Fibroblast of lung (primary cell): ENCODE measurements around the gene ST6GALNAC3. TPM values are rescaled to one million over a fixed set of nuclear protein-coding genes. Genes with fewer than 3 reads are reported as not detected.

Source experiments
- DNase-seq, 2 donors: peaks; one replicate each; pipeline versions ENCODE4 v3.0.0 to v3.0.0-alpha.2; 2010; ENCODE audit warnings: low read depth in 2 of 2
- H2AFZ ChIP-seq: 2 replicates; pipeline ENCODE4 v1.5.1; 2012; ENCODE audit warnings: low read length, control low read depth, inconsistent platforms
- H3K27ac ChIP-seq: 2 replicates; pipeline ENCODE4 v1.5.1; 2011; ENCODE audit warnings: low read length, control low read depth; ENCODE audit not compliant: insufficient read depth
- H3K27me3 ChIP-seq: 2 replicates; pipeline ENCODE4 v1.5.1; 2011; ENCODE audit warnings: mild to moderate bottlenecking, low read length; ENCODE audit not compliant: control insufficient read depth, insufficient read depth
- H3K36me3 ChIP-seq: 2 replicates; pipeline ENCODE4 v1.5.1; 2011; ENCODE audit warnings: low read length; ENCODE audit not compliant: control insufficient read depth, insufficient read depth
- H3K4me1 ChIP-seq: 2 replicates; pipeline ENCODE4 v1.5.1; 2011; ENCODE audit warnings: low read length; ENCODE audit not compliant: control insufficient read depth, insufficient read depth; ENCODE audit errors: extremely low read depth
- H3K4me2 ChIP-seq: 2 replicates; pipeline ENCODE4 v1.5.1; 2011; ENCODE audit warnings: low read length, control low read depth; ENCODE audit not compliant: insufficient read depth; ENCODE audit errors: extremely low read depth
- H3K4me3 ChIP-seq, 4 experiments: fragments of 200-600 bp in 1 of 4; sonication (generic) in 1 of 4; replicated peaks in 1 of 4; 2 replicates each; pipeline ENCODE4 v1.5.1; 2011 to 2016; ENCODE audit warnings: low read length in 4 of 4, low read depth in 3 of 4, mild to moderate bottlenecking in 3 of 4, control low read depth in 2 of 4, inconsistent platforms in 1 of 4, mixed read lengths in 1 of 4; ENCODE audit not compliant: insufficient read depth in 1 of 4; ENCODE audit errors: control extremely low read depth in 1 of 4
- H3K79me2 ChIP-seq: 2 replicates; pipeline ENCODE4 v1.5.1; 2012; ENCODE audit warnings: mild to moderate bottlenecking, low read length, inconsistent platforms; ENCODE audit not compliant: control insufficient read depth, insufficient read depth
- H3K9ac ChIP-seq: 2 replicates; pipeline ENCODE4 v1.5.1; 2011; ENCODE audit warnings: mild to moderate bottlenecking, low read length, control low read depth; ENCODE audit not compliant: insufficient read depth
- H3K9me3 ChIP-seq: 2 replicates; pipeline ENCODE4 v1.5.1; 2012; ENCODE audit warnings: low read depth, low read length; ENCODE audit not compliant: control insufficient read depth, insufficient read depth
- H4K20me1 ChIP-seq: 2 replicates; pipeline ENCODE4 v1.5.1; 2011; ENCODE audit warnings: low read length; ENCODE audit not compliant: control insufficient read depth, insufficient read depth; ENCODE audit errors: extremely low read depth
- EZH2 ChIP-seq: IDR thresholded peaks from 2 replicates; pipeline ENCODE4 v1.5.1; 2012; ENCODE audit warnings: low read length, control low read depth, mild to moderate bottlenecking; ENCODE audit errors: missing control alignments
- polyA plus RNA-seq, 2 donors: library from polyadenylated mRNA; depleted of rRNA in 1 of 2; stranded (reverse) in 1 of 2; unstranded in 1 of 2; fragments of >200 nt; gene quantifications; 2 replicates each; pipeline ENCODE4 v1.2.1, GENCODE V29; 2011 to 2012; ENCODE audit warnings: missing spikeins in 1 of 2
- total RNA-seq: library from RNA; depleted of rRNA; stranded (reverse); fragments of >200 nt; gene quantifications from 2 replicates; pipeline ENCODE4 v1.2.1, GENCODE V29; 2014
- TF ChIP-seq, protein P1 (sequence below), 2 donors: IDR thresholded peaks in 1 of 2; conservative IDR thresholded peaks in 1 of 2; 1 replicate in 1 of 2; 2 replicates in 1 of 2; pipeline ENCODE4 v1.5.1; 2011 to 2012; ENCODE audit warnings: low read length in 2 of 2, control low read depth in 1 of 2, inconsistent platforms in 1 of 2, low read depth in 1 of 2, mild to moderate bottlenecking in 1 of 2

The ST6GALNAC3 gene
- total and polyA plus RNA-seq, 2 donors (not counting 1 experiment from before 2014, with no cell fraction given) = 0.34 to 0.66 TPM

DNA sequence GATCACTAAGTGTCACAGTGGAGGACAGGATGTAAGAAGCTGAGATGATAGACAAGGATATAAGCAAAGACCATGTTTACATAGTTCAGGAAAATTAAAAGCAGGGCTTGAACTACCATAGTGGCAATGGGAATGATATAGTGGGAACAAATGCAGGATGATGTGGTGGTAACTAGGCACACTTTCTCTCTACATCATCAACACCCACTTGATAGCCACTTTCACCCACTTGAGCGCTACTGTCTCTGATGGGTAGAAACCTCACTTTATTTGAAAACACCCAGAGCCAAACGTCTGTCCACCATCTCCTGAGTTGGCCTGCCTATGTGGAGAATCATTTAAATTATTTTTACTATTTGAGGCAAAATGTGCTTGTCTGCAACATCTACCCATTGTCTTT, 487.7 kb downstream of the ST6GALNAC3 start:
- Histone ChIP-seq H3K4me1 (no peaks in the 10 kb centered on the region), H3K27ac (no peak overlapping the region), H3K27me3 (no peaks in the 10 kb centered on the region), H3K4me3 (no peak overlapping the region), H3K36me3 (no peaks in the 10 kb centered on the region), H3K4me2 (no peak overlapping the region), H3K9me3 (no peaks in the 10 kb centered on the region), H2AFZ (no peak overlapping the region), H4K20me1 (no peaks in the 10 kb centered on the region), H3K79me2 (no peaks in the 10 kb centered on the region), H3K9ac (no peak overlapping the region)
- TF ChIP-seq, protein P1, sequence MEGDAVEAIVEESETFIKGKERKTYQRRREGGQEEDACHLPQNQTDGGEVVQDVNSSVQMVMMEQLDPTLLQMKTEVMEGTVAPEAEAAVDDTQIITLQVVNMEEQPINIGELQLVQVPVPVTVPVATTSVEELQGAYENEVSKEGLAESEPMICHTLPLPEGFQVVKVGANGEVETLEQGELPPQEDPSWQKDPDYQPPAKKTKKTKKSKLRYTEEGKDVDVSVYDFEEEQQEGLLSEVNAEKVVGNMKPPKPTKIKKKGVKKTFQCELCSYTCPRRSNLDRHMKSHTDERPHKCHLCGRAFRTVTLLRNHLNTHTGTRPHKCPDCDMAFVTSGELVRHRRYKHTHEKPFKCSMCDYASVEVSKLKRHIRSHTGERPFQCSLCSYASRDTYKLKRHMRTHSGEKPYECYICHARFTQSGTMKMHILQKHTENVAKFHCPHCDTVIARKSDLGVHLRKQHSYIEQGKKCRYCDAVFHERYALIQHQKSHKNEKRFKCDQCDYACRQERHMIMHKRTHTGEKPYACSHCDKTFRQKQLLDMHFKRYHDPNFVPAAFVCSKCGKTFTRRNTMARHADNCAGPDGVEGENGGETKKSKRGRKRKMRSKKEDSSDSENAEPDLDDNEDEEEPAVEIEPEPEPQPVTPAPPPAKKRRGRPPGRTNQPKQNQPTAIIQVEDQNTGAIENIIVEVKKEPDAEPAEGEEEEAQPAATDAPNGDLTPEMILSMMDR (conservative IDR thresholded peaks at IDR 0.05 in 1 of 2, IDR thresholded peaks at IDR 0.05 in 1 of 2; ENCODE audit: low read depth in 1 of 2, low read length in 2 of 2) = no peak
- TF ChIP-seq EZH2 = no peak
- no peak for DNase-seq

DNA sequence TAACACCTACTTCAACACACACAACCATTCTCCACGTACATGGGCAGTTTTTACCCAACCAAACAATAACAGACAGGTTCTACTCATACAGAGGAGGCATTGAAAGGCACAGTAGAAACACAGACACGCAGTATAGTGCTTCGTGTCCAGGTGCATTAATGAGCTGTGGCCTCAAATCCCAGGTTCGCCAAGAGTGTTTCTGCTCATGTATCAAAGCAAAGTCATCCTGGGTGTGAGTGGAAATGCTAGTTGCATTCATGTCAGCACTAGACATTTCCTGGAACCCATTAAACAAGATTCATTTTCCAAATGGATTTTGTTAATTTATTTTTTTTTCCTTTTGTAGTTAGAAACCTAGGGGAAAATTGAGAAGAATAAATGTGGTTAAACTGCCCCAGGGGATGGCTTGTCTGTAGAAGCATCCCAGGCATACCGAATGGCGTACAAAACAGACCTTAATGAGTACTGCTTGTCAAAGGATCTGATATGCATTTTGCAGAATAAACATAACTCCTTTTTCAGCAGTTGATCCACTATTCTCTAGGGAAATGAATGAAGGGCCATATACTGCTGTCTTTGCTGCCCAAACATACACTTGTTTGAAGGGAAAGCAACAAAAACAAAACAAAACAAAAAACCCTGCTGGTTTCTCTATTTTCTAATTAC, 494.2 kb downstream of the ST6GALNAC3 start:
- Histone ChIP-seq H3K27ac (no peak overlapping the region), H3K9ac (no peak overlapping the region), H3K4me2 (no peak overlapping the region), H2AFZ (no peak overlapping the region), H3K4me1 (no peaks in the 10 kb centered on the region), H4K20me1 (no peaks in the 10 kb centered on the region), H3K79me2 (no peaks in the 10 kb centered on the region), H3K9me3 (no peaks in the 10 kb centered on the region), H3K27me3 (no peaks in the 10 kb centered on the region), H3K36me3 (no peaks in the 10 kb centered on the region), H3K4me3 (no peak overlapping the region)
- TF ChIP-seq EZH2 = no peak
- TF ChIP-seq, protein P1 (conservative IDR thresholded peaks at IDR 0.05 in 1 of 2, IDR thresholded peaks at IDR 0.05 in 1 of 2; ENCODE audit: low read depth in 1 of 2, low read length in 2 of 2) = no peak
- no peak for DNase-seq

DNA sequence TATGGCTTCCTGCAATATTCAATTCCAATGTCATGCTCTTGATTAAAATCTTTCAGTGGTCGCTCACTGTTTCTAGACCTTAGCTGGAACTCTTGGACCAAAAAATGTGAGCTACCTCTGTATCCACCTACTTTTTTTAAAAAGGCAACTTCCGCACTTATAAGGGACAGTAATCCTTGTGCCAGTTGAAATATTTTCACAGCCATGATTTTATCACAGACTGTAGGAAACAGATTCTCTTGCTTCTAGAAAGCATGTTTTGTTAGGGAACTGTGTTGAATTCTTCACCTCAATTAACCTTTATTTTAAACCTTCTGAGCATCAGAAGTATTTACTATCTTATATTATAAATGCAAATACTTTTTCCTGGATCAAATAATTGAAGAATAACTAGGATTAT, 496.7 kb downstream of the ST6GALNAC3 start:
- Histone ChIP-seq H3K79me2 (no peaks in the 10 kb centered on the region), H3K4me1 (no peaks in the 10 kb centered on the region), H2AFZ (no peak overlapping the region), H3K4me3 (no peak overlapping the region), H4K20me1 (no peaks in the 10 kb centered on the region), H3K4me2 (no peak overlapping the region), H3K9ac (no peak overlapping the region), H3K27ac (no peak overlapping the region), H3K27me3 (no peaks in the 10 kb centered on the region), H3K9me3 (no peaks in the 10 kb centered on the region), H3K36me3 (no peaks in the 10 kb centered on the region)
- TF ChIP-seq, protein P1 (conservative IDR thresholded peaks at IDR 0.05 in 1 of 2, IDR thresholded peaks at IDR 0.05 in 1 of 2; ENCODE audit: low read depth in 1 of 2, low read length in 2 of 2) = no peak
- no peak for TF ChIP-seq EZH2
- no peak for DNase-seq
